Thyroid gland (tissue), 4 donors: Measurements from ENCODE around the gene GLG1.

Source experiments
- POLR2A ChIP-seq, 2 donors: fragments of 450-650 bp; IDR thresholded peaks; one replicate each; pipeline ENCODE4 v1.6.1; 2017; ENCODE audit warnings: antibody characterized with exemption in 2 of 2, mild to moderate bottlenecking in 2 of 2, moderate library complexity in 1 of 2
- TF ChIP-seq, protein P1 (sequence below), 6 experiments: fragments of 200-600 bp in 3 of 6; fragments of 450-650 bp in 3 of 6; sonication (generic) in 3 of 6; IDR thresholded peaks; one replicate each; pipeline ENCODE4 v1.5.1; 2016 to 2019; ENCODE audit warnings: antibody characterized with exemption in 6 of 6, mild to moderate bottlenecking in 2 of 6, inconsistent platforms in 1 of 6, moderate library complexity in 1 of 6

- TF ChIP-seq, protein P1, sequence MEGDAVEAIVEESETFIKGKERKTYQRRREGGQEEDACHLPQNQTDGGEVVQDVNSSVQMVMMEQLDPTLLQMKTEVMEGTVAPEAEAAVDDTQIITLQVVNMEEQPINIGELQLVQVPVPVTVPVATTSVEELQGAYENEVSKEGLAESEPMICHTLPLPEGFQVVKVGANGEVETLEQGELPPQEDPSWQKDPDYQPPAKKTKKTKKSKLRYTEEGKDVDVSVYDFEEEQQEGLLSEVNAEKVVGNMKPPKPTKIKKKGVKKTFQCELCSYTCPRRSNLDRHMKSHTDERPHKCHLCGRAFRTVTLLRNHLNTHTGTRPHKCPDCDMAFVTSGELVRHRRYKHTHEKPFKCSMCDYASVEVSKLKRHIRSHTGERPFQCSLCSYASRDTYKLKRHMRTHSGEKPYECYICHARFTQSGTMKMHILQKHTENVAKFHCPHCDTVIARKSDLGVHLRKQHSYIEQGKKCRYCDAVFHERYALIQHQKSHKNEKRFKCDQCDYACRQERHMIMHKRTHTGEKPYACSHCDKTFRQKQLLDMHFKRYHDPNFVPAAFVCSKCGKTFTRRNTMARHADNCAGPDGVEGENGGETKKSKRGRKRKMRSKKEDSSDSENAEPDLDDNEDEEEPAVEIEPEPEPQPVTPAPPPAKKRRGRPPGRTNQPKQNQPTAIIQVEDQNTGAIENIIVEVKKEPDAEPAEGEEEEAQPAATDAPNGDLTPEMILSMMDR (IDR thresholded peaks at IDR 0.05) = no peak
- no peak for TF ChIP-seq POLR2A (IDR thresholded peaks at IDR 0.05)
These were observed 168.4 kb downstream of the GLG1 start for GRCh38 chr16:74438492-74438979.
